Transverse colon (tissue), 4 donors: Measurements from ENCODE around the gene SRSF2. TPM values are rescaled to one million over a fixed set of nuclear protein-coding genes. Genes with fewer than 3 reads are reported as not detected.

Experiments
- DNase-seq: peaks from one replicate; pipeline ENCODE4 v3.0.0-alpha.2; 2019
- H3K27ac ChIP-seq, 4 donors: fragments of 200-600 bp; sonication (generic); 2 replicates each; pipeline ENCODE4 v1.5.1; 2016 to 2018; ENCODE audit warnings: inconsistent platforms in 4 of 4
- H3K27me3 ChIP-seq: fragments of 200-600 bp; sonication (generic); 2 replicates; pipeline ENCODE4 v1.5.1; 2017; ENCODE audit warnings: inconsistent platforms
- H3K36me3 ChIP-seq, 4 donors: fragments of 200-600 bp; sonication (generic); 2 replicates each; pipeline ENCODE4 v1.5.1; 2017 to 2019; ENCODE audit warnings: inconsistent platforms in 4 of 4
- H3K4me1 ChIP-seq, 4 donors: fragments of 200-600 bp; sonication (generic); 2 replicates each; pipeline ENCODE4 v1.5.1; 2017 to 2020; ENCODE audit warnings: inconsistent platforms in 4 of 4
- H3K4me3 ChIP-seq, 4 donors: fragments of 200-600 bp; sonication (generic); 1 replicate in 1 of 4; 2 replicates in 3 of 4; pipeline versions ENCODE4 v1.5.1 to v1.6.1; 2017 to 2019; ENCODE audit warnings: inconsistent platforms in 4 of 4
- H3K9me3 ChIP-seq, 2 donors: fragments of 200-600 bp; sonication (generic); 2 replicates each; pipeline ENCODE4 v1.5.1; 2017 to 2019; ENCODE audit warnings: inconsistent platforms in 2 of 2
- CTCF ChIP-seq, 5 experiments: fragments of 200-600 bp in 3 of 5; fragments of 450-650 bp in 2 of 5; sonication (generic) in 3 of 5; IDR thresholded peaks; 1 replicate in 2 of 5; 2 replicates in 3 of 5; pipeline ENCODE4 v1.5.1; 2016 to 2017; ENCODE audit warnings: antibody characterized with exemption in 5 of 5, inconsistent platforms in 3 of 5, mild to moderate bottlenecking in 2 of 5, moderate library complexity in 1 of 5
- EP300 ChIP-seq: sonication (generic); formaldehyde crosslinking; IDR thresholded peaks from one replicate; pipeline ENCODE4 v1.6.1; 2017; ENCODE audit warnings: antibody characterized with exemption, low read depth
- POLR2A ChIP-seq: fragments of 450-650 bp; IDR thresholded peaks from one replicate; pipeline ENCODE4 v1.6.1; 2016; ENCODE audit warnings: antibody characterized with exemption, mild to moderate bottlenecking, moderate library complexity
- POLR2AphosphoS5 ChIP-seq, 3 donors: sonication (generic); formaldehyde crosslinking; IDR thresholded peaks; one replicate each; pipeline ENCODE4 v1.6.1; 2016; ENCODE audit warnings: antibody characterized with exemption in 3 of 3
- WGBS, 2 donors: methylation state at CpG; one replicate each; pipeline ENCODE4 v1.1.5; 2018; ENCODE audit warnings: low coverage in 1 of 2; 5-methylcytosine and 5-hydroxymethylcytosine counted together
- in situ Hi-C, 4 donors: fragments of 200-750 bp; cut with MboI; loops; one replicate each; pipeline versions ENCODE4 v1.15.0 to v1.15.1; 2017; ENCODE audit warnings: low sequenced_read_pairs in 3 of 4, low pct_ligation_motif_present in 1 of 4, low pct_unique_long_range_greater_than_20kb in 1 of 4
- intact Hi-C: fragments of 100-400 bp; cut with DNase I; formaldehyde crosslinking; loops from one replicate; pipeline ENCODE4 v1.15.1; 2023; ENCODE audit warnings: low total_unique reads
- total RNA-seq, 4 donors: library from RNA; depleted of rRNA; stranded (reverse); fragments of >200 nt; gene quantifications; one replicate each; pipeline ENCODE4 v1.1.0, GENCODE V29; 2016

The SRSF2 gene
- total RNA-seq, 4 donors from 2014 or later, result 193 to 1,196 (median 348) TPM

GRCh38 chr17:76775021-76775600 is 38.0 kb upstream of the SRSF2 start:
- Histone ChIP-seq H3K4me1 (no peaks in the 10 kb centered on the region), H3K27ac (no peak overlapping the region), H3K9me3 (no peaks in the 10 kb centered on the region), H3K27me3 (no peaks in the 10 kb centered on the region), H3K4me3 (no peak overlapping the region), H3K36me3 (peaks cover 0 to 48% (median 24%) of the 10 kb centered on the region in 4 donors)
- intact Hi-C loops, result no loop called here
- no peak for DNase-seq
- TF ChIP-seq CTCF (IDR thresholded peaks at IDR 0.05), result no peak
- TF ChIP-seq EP300, result no peak
- 87 to 89% methylated on average over 8 to 10 of the region's 10 CpGs for WGBS, 2 donors
- in situ Hi-C loops, result no loop called here

GRCh38 chr17:76772842-76773525 is 35.9 kb upstream of the SRSF2 start:
- WGBS, 2 donors, result 67 to 83% methylated on average over 1 to 6 of the region's 6 CpGs
- Histone ChIP-seq H3K36me3 (peaks cover 0 to 48% (median 24%) of the 10 kb centered on the region in 4 donors), H3K4me1 (no peaks in the 10 kb centered on the region), H3K27ac (no peak overlapping the region), H3K9me3 (no peaks in the 10 kb centered on the region), H3K27me3 (no peaks in the 10 kb centered on the region), H3K4me3 (no peak overlapping the region)
- in situ Hi-C loops (no loop called here), intact Hi-C loops (no loop called here)
- DNase-seq, result no peak
- TF ChIP-seq POLR2AphosphoS5 (IDR thresholded peaks at IDR 0.05) (no peak), CTCF (IDR thresholded peaks at IDR 0.05) (no peak), EP300 (no peak), POLR2A (no peak)

GRCh38 chr17:76758570-76758969 is 21.4 kb upstream of the SRSF2 start:
- no peaks in the 10 kb centered on the region for H3K27me3 ChIP-seq
- no peak for DNase-seq
- peaks cover 0 to 18% (median 4%) of the 10 kb centered on the region in 4 donors for H3K36me3 ChIP-seq
- 94 to 100% methylated on average over 1 to 3 of the region's 3 CpGs for WGBS, 2 donors
- TF ChIP-seq CTCF (IDR thresholded peaks at IDR 0.05) (no peak), POLR2A (no peak), EP300 (no peak), POLR2AphosphoS5 (IDR thresholded peaks at IDR 0.05) (no peak)
- no peaks in the 10 kb centered on the region for H3K4me1 ChIP-seq
- no peak overlapping the region for H3K4me3 ChIP-seq
- in situ Hi-C loops (no loop called here), intact Hi-C loops (no loop called here)
- no peaks in the 10 kb centered on the region for H3K9me3 ChIP-seq
- H3K27ac ChIP-seq, result no peak overlapping the region

GRCh38 chr17:76757256-76757655 is 20.1 kb upstream of the SRSF2 start:
- TF ChIP-seq CTCF (IDR thresholded peaks at IDR 0.05) (no peak), EP300 (no peak), POLR2A (no peak), POLR2AphosphoS5 (IDR thresholded peaks at IDR 0.05) (no peak)
- Histone ChIP-seq H3K36me3 (peaks cover 0 to 18% (median 4%) of the 10 kb centered on the region in 4 donors), H3K4me1 (no peaks in the 10 kb centered on the region), H3K27ac (no peak overlapping the region), H3K4me3 (no peak overlapping the region), H3K27me3 (no peaks in the 10 kb centered on the region), H3K9me3 (no peaks in the 10 kb centered on the region)
- intact Hi-C loops (no loop called here), in situ Hi-C loops (no loop called here)
- 96 to 97% methylated on average over 3 to 5 of the region's 5 CpGs for WGBS, 2 donors
- DNase-seq, result no peak
